Right ventricle myocardium inferior (tissue), 1 donor: ENCODE data around the gene TBL2. TPM values are rescaled to one million over a fixed set of nuclear protein-coding genes. Genes with fewer than 3 reads are reported as not detected.
"Not testable (repeated sequence)": the region's sequence is repeated elsewhere in the genome, so short reads cannot be mapped to it uniquely, and the experiment has no call there.

ENCODE experiments used
- ATAC-seq: fragments of 200-7000 bp; cut with Tn5 transposase; one replicate; pipeline ENCODE4 v1.9.1; 2020; ENCODE audit warnings: mild to moderate bottlenecking, moderate library complexity
- DNase-seq: peaks from one replicate; pipeline ENCODE4 v3.0.0; 2021; ENCODE audit errors: missing footprints
- intact Hi-C: fragments of 100-400 bp; cut with DNase I; formaldehyde crosslinking; loops from one replicate; pipeline ENCODE4 v1.11.0; 2022
- total RNA-seq: library from RNA; stranded (reverse); fragmentation: NEBNext Ultra II Directional; extraction: Animal tissue kit (Norgen Biotek cat#: 25700); gene quantifications from one replicate; pipeline ENCODE4 v1.2.1, GENCODE V29; 2021
- donor health status: DM: no; HTN: yes; CAD: no; lungs with severe emphysema.

The TBL2 gene
- total RNA-seq, 1 donor from 2014 or later = 10.4 TPM

DNA sequence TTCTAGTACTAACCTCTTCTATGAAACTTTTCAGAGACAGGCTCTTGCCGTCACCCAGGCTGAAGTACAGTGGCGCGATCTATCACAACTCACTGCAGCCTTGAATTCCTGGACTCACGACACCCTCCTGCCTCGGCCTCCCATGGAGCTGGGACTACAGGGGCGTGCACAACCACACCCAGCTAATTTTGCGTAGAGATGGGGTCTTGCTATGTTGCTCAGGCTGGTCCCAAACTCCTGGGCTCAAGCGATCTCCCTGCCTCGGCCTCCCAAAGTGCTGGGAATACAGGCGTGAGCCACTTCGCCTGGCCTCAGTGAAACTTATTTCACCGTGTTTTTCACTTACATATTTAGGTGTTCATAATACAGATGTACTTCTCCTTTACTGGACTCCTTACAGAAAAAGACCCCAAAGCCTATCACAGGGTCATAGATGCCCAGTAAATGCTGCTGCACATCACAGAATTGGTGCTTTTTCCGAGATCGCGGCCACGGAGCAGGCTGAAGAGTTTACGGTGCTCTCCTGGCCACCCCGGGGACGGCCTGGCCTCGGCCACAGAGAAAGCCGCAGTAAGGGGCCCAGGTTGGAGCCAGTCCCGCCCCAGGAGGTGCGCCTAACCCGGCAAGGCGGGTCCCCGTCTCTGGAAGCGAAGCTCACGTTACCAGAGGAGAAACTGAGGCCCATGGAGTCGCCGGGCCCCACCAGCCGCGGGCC lies 595 bp downstream of the TBL2 start:
- peak; percentile 4 for ATAC-seq
- intact Hi-C loops = loop anchor here (1.0 to 2.0 kb wide), 2 partner anchors 21 to 55 kb away; partner anchors contain the start of genes BAZ1B and BCL7B
- no peak for DNase-seq

DNA sequence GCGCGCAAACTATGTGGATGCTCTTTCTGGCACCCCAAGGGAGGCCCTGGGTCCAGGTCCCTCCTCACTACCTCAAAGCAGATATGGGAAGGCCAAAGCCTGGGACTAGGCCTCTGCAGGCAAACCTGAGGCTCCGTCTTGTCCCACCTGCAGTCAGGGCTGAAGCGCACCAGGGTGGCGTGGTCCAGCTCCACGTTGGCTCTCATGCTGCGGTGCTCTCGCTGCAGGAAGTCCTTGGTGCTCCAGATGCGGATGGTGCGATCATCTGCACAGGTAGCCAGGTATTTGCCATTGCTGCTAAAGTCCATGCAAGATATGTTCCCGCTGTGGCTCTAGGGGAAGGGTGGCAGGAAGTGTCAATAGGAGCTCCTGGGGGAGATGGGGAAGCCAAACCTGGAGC lies 4.6 kb downstream of the TBL2 start:
- no peak for DNase-seq
- intact Hi-C loops = no loop called here
- ATAC-seq = no peak

DNA sequence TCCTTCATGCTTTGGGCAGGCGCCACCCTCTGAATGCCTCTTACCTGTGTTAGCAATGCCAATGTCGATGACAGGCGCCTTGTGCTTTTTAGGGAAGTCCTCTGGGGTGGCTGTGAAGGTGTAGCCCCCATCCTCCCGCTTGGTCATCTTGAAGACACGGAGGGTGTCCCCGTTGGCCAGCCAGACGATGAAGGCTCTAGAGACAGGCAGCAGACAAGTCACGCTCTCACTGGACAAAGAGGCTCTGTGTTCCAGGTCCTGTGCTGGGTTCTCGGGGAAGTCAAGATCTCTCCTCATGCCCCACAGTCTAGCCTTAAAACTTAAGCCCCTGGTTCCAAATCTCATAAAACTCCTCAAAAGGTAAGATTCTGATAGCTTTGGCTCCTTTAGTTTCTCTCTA lies 5.1 kb downstream of the TBL2 start:
- intact Hi-C loops = no loop called here
- DNase-seq (no peak), ATAC-seq (no peak)

DNA sequence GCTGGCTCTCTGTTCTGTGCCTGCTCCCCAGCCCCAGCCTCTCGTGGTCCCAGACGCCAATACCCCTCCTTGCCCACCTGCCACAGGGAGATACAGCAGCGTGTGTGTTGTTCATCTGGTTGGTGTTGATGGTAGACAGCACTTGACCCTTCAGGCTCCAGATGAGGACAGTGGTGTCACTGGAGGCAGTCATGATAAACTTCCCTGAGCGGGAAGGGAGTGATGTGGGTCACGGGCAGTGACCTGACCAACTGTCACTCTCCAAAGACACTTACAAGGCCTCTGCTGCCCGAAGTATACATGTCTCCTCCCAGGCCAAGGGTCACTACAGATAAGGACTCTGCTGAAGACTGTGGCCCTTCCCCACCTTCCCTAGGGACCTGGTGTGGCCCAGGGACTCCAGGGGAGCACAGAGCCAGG lies 5.6 kb downstream of the TBL2 start:
- ATAC-seq = no peak
- intact Hi-C loops = no loop called here
- DNase-seq = no peak

DNA sequence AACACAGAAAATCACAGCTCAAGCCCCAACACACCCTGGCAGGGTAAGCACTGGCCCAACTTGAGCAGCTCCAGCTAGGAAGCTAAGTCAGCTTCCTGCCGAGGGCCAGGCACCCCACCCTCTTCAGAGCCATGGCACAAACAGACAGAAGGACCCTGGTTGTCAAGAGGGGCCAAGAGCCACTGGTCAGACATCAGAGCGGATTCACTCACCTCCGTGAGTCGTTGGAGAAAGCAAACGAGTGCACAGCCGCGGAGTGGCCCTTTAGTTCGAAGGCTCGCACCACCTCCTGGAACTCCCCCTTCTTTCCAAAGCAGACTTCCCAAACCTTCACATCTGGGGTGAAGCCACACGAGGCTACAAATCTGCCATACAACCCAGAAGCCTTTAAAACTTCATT lies 7.4 kb downstream of the TBL2 start:
- DNase-seq (no peak), ATAC-seq (no peak)
- intact Hi-C loops = no loop called here

DNA sequence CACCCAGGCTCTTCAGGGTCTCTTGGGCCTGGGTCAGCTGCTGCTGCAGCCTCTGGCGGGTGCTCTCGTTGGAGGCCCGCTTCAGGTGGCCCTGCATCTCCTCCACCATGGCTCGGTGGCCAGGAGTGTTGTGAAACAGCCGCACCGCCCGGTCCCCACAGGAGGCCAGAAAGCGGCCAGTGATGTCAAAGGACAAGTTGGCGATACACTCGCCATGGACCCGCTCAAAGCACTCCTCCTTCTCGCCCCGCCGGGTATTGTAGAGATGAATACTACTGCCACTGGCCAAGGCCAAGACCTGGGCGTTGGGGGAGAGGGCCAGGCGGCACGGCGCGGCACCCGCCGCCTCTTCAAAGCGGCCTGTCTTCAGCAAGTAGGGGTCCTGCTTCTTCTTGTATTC lies 7.9 kb downstream of the TBL2 start:
- intact Hi-C loops = no loop called here
- DNase-seq (no peak), ATAC-seq (no peak)

DNA sequence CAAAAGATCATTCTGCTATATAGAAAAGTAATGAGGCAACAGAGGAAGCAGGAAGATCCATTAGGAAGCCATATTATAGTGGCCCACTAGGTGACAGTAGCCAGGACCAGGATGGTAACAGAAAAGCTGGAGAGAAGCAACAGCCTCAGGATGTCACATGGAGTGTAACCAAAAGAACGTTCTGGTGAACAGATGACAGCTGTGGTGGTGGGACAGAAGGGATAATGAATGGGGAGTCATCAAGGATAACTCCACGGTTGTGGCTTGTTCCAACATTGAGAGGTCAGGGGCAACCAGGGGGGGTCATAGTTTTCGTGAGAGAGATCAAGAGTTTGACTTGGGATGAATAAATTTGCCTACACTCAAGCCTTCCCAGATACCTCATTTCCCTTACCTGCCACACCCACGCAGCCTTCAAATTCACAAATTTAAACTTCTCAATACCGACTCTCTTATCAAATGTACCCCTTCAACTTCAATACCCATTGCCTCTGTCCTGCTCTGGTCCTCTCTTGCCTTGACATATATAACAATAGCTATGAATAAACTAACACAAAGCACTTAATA lies 9.3 kb downstream of the TBL2 start:
- ATAC-seq (no peak), DNase-seq (no peak)
- intact Hi-C loops = no loop called here

DNA sequence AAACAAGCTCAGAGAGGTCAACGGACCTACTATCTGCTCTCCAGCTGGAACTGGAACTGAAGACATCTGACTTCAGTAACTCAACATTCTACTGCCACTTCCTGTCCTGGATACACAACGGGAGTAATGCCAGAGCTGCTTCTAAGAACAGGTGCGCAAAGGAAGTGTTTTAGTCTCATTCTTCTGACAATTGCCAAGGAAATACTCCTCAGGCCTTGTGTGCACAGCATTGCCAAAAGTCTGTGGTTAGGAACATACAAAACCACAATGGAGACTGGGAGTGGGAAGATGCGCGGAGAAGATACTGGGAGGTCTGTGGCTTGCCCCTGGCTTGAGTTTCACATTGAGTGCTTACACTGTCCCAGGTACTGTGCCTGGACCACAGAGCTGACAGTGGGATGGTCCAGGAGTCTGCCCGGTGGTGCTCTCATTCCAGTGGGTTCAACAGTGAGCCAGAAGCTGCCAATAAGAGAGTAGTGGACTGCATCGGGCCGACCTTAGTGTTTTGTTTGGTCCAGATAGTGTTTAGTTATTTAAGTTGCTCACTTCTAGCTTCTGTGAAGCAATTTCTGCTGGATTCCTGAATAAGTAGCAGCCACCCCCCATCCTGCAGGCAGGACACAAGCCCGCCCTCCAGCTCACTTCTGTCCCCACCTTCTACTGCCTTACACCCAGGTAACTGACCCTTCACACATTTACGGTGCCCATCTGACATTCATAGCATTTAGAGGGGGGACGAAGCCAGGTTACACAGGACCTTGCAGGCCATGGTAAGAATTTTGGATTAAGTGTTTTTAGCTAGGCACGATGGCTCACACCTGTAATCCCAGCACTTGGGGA lies 10.3 kb downstream of the TBL2 start:
- ATAC-seq (no peak), DNase-seq (no peak)
- intact Hi-C loops = no loop called here

DNA sequence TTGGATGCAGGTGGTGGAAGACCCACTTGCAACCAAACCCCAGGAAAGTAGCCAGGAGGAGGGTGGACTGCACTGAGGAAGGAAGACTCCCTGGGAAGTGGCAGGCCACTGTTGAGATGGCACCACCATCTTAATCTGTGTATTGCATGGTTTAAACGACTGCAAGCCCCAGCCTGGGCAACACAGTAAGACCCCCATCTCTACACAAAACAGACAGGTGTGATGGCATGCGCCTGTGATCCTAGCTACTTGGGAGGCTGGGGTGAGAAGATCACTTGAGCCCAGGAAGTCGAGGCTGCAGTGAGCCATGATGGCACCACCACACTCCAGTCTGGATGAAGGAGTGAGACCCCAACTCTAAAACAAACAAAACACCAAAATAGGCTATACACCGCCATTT lies 11.2 kb downstream of the TBL2 start:
- intact Hi-C loops = no loop called here
- no peak for ATAC-seq
- DNase-seq = no peak

DNA sequence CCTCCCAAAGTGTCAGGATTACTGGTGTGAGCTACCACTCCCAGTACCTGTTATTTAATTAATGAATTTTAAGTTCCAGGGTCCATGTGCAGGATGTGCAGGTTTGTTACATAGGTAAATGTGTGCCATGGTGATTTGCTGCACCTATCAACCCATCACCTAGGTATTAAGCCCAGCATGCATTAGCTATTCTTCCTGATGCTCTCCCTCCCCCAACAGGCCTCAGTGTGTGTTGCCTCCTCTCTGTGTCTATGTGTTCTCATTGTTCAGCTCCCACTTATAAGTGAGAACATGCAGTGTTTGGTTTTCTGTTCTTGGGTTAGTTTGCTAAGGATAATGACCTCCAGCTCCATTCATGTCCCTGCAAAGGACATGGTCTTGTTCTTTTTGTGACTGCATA lies 11.9 kb downstream of the TBL2 start:
- ATAC-seq, DNase-seq, intact Hi-C loops: not testable (repeated sequence)

DNA sequence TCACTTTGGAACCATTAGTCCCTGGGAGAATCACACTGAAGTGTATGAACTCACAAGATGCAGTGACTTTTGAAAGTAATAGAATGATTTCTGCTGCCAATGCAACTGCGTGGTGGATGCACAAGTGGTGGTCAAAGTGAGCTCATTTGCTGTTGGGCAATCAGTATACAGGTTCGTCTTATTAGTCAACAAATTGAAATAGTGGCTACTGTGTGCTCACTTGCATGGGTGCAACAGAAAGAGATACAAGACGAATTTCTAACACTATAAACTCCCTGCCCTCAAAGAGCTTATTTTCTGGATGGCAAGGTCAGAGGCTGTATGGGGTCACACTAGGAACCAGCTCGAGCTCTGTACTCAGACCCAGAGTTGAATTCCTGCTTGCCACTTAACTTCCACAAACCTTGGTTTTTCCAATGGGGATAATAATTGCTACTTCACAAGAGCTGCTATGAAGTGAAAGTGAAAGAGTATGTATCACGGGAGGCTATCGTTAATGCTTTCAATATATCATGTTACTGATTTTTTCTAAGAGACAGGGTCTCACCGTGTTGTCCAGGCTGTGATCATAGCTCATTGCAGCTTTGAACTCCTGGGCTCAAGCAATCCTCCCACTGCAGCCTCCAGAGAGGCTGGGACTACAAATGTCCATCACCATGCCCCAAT lies 12.6 kb downstream of the TBL2 start:
- ATAC-seq = no peak
- DNase-seq = no peak
- intact Hi-C loops = no loop called here

DNA sequence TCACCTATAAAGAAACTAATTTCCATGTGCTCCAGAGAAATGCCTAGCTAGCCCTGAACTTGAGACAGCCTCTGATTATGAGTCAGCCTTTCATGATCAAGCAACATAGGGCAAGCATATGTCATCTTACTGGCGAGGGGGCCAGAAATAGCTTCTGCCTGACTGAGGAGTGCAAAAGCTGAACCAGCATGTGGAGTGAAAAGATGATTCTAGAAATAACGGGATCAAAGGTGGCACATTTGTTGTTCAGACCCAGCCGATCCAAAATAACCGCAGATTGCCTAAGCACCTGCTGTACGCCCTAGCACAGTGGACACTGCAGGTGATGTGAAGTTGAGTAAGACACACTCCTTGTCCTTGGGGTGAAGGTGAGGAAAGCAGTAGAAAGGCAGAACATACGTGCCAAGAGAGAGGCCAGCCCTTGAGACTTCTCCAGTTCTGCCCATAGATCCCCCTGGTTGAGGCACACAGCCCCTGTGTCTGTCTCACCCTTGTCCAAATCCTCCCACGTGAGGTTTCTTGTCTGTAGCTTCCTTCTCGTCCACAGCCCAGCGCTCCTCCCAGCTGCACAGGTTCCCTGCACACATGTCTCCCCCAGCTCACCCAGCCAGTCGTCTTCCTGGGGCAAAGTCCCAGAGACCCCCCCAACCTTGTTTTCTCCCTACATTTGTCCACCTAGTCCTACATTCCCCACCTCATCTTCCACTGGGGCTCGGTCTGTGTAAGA lies 18.1 kb downstream of the TBL2 start:
- no peak for ATAC-seq
- intact Hi-C loops = no loop called here

DNA sequence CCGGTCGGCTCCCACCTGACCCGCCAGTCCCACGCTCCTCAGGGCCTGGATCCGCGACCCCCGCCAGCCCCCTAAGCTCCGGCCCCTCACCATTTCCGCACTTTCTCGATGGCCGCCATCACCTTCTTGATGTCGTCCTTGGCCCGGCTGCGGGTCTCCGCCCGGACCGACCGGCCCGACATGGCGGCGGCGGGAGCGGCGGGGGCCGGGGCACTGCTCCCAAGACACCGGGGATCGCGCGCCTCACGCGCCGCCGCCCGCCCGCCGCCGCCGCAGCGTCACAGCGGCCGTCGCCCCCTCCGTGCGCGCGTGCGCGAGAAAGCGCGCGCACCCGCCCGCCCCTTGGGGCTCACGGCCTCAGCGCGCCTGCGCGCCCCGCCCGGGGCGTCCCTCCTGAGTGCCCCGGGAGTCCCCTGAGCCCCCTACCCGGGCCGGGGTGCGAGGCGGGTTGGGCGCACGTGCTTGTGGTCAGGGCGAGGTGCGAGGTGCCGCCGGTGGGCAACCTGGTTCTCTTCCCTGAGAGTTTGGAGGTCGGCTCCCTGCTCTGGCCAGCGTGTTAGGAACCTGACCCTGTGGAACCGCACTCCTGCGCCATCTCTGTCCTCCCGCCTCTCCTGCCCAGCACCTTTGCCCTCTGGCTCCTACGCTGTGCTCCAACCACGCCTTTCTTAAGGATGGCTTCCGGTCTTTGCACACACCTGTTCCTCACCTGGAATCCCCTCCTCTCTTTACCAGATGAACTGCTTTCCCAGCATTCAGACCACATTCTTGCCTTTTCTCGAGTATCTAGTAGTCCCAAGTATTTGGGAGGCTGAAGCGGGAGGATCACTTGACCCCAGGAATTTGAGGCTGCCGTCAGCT lies 20.8 kb downstream of the TBL2 start, which contains the start of gene BCL7B:
BCL7B (minus strand) TSS at position 294 of the 861 bp plus-strand sequence; CDS start at position 182, 112 bp downstream.
- DNase-seq (peak; percentile 89), ATAC-seq (peak; percentile 71)
- intact Hi-C loops = loop anchor here (1.0 to 2.0 kb wide), 2 partner anchors 21 to 35 kb away; partner anchors contain the start of genes BAZ1B and TBL2

More for the DNA sequence above, 18.1 kb downstream of the TBL2 start:
- DNase-seq = no peak

DNA sequence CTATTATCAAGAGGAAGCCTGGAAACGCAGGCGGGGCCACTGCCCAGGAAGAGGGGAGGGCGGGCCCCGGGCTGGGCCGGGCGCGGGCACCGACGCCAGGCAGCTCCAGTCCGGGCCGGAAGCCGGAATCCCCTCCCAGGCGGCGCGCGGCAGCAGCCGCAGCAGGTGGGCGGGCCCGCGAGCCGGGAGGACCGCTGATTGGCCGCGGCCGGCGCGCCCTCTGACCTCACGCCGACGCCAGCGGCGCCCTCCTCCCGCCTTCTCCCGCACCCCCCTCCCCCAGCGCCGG lies 21.3 kb downstream of the TBL2 start:
- intact Hi-C loops = loop anchor here (1.0 to 2.0 kb wide), 2 partner anchors 22 to 35 kb away; partner anchors contain the start of genes BAZ1B and TBL2
- ATAC-seq = peak; percentile 98
- DNase-seq = peak; percentile 97

DNA sequence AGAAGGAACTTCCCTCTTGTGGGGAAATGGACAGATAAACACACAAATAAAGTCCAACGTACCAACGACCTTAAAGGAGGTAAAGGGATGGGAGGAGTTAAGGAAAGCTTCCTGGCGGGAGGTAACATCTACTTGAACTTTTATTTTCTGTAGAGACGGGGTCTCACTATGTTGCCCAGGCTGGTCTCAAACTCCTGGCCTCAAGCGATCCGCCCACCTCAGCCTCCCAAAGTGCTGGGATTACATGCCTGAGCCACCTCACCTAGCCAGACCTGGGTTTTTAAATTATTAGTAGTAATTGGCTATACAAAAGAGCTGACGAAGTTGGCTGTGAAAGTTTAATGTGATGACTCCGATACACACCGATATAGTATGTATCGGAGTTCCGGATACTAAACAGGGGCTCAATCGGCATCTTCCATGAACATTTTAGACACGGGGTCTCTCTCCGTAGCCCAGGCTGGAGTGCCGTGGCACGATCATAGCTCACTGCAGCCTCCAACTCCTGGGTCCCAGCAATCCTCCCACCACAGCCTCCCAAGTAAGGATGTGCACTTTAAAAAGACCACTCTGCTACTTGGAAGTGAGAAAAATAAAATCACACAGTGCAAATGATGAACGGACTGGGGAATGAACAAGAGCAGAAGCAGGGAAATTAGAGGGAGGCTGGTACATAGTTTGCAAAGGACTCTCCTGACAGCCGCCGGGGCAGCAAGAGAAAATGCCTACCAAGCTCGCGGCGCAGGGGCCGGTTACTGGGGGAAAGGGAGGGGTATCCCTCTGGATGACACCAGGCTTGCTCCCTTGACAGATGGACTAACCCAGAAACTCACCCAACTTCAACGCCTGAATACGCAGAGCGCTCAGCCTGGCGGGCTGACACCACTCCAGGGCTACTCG lies 21.9 kb downstream of the TBL2 start:
- DNase-seq = no peak
- no peak for ATAC-seq
- intact Hi-C loops = loop anchor here (1.0 to 2.0 kb wide), 2 partner anchors 22 to 34 kb away; partner anchors contain the start of genes BAZ1B and TBL2

DNA sequence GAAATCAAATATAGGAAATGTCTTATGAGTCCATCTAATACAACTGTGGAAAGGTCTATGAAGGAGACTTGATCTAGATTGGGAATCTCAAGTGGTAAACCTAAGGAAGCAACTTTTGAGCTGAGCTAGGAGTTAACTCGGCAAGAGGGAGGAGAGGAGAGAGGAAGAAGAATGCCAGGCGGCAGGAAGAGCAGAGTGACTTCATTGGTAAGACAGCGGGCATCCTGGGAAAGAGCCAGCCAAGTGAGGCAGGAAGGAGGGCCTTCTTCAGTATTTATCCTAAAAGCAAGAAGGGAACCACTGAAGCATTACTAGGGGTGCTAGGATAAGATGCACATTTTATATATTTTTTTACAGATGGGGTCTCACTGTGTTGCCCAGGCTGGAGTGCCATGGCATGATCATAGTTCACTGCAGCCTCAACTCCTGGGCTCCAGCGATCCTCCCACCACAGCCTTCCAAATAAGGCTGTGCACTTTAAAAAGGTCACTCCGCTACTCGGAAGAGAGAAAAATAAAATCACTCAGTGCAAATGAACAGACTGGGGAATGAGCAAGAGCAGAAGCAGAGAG lies 22.9 kb downstream of the TBL2 start:
- no peak for ATAC-seq
- no peak for DNase-seq
- intact Hi-C loops = no loop called here
